Uterine smooth muscle cell (primary cell): ENCODE measurements around the gene RGP1. TPM values are rescaled to one million over a fixed set of nuclear protein-coding genes. Genes with fewer than 3 reads are reported as not detected.

Source experiments
- total RNA-seq: library from RNA; depleted of rRNA; stranded (reverse); fragments of >200 nt; gene quantifications from 2 replicates; pipeline ENCODE4 v1.2.3, GENCODE V29; 2014

RGP1 gene, protein sequence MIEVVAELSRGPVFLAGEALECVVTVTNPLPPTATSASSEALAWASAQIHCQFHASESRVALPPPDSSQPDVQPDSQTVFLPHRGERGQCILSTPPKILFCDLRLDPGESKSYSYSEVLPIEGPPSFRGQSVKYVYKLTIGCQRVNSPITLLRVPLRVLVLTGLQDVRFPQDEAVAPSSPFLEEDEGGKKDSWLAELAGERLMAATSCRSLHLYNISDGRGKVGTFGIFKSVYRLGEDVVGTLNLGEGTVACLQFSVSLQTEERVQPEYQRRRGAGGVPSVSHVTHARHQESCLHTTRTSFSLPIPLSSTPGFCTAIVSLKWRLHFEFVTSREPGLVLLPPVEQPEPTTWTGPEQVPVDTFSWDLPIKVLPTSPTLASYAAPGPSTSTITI
- 11.1 and 12.6 TPM in 2 replicates for total RNA-seq

DNA sequence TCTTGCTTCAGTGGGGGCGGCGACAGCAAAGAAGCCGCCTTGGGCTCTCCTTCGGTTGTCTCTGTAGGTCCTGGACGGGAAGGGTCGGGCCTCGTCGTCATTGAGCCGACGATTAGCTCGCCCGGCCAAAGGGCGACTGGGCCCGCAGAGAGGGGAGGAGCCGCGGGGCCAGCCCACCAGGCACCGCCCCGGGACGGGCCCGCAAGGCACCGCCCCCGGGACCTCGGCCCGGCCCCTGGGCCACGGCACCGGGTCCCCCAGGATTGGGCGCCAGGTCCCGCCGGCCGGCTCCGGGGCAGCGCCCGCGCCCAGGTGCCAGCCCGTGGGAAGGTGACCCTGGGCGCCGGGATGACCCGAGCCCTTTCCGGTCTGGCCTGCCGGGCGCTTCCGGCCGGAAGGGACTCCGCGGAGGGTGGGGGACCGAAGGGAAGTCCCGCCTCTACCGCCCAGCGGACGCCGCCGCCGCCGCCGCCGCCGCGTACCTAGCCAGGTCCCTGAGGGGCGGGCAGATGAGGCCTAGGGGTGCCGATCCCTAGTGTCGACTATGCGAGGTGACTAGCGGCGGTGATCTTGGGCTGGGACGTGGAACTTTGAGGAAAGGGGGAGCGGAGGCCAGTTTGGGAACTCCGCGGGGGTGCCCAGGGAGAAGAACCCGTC, at the start of gene RGP1, which contains the start of gene GBA2:
Gene RGP1, plus strand, starts transcription at position 430 of the 657 bp plus-strand sequence. CDS start 469 bp downstream, outside the sequence.
Gene GBA2, minus strand, starts transcription at position 371 of the 657 bp plus-strand sequence. CDS start 524 bp downstream, outside the sequence.

DNA sequence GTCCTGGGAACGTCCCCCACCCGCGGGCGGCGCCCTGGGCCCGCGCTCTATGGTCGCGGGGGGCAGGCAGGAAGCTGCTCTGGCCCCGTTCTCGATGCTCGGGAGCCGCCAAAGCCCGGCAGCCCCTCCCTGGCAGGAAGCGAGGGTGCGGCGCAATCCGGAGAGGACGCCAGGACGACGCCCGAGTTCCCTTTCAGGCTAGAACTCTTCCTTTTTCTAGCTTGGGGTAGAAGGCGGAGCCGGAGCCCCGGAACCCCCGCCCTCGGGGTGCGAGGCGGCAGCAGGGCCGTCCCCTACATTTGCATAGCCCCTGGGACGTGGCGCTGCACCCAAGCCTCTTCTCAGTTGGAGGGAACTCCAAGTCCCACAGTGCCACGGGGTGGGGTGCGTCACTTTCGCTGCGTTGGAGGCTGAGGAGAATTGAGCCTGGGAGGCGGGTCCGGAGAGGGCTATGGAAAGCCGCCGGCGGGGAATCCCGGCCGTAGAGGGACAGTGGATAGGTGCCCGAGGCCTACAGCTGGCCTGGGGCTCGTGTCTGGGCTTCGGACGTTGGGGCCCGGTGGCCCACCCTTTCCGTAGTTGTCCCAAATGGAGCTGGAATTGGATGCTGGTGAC, 16.8 kb upstream of the RGP1 start, which contains the start of the genes CREB3 and TLN1:
Gene CREB3, plus strand, starts transcription at position 482 of the 615 bp plus-strand sequence. Its CDS starts 107 bp downstream, at position 589.
Gene TLN1, minus strand, starts transcription at position 11 of the 615 bp plus-strand sequence. CDS start 6,501 bp downstream, outside the sequence.

DNA sequence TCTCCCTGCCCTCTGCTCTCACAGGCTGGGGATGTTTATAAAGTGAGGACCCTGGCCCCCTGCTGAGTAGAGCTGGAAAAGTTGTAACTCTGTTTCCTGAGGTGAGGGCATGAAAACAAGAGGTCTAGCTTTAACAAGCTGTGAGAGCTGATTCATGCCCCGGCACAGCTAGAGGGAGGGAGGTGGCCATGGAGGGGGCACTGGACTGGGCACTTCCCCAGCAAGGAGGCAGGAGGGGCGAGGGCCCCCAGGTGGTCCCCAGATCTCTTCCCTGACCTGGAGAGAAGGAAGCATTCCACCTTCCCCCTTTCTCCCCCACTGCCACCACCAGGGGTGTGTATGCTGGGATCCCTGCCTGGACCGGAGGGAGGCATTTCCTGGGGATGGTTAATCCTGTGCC, 5.2 kb downstream of the RGP1 start, which contains the start of gene MSMP:
Gene MSMP, minus strand, starts transcription at position 13 of the 400 bp plus-strand sequence. CDS start 147 bp downstream, outside the sequence.

DNA sequence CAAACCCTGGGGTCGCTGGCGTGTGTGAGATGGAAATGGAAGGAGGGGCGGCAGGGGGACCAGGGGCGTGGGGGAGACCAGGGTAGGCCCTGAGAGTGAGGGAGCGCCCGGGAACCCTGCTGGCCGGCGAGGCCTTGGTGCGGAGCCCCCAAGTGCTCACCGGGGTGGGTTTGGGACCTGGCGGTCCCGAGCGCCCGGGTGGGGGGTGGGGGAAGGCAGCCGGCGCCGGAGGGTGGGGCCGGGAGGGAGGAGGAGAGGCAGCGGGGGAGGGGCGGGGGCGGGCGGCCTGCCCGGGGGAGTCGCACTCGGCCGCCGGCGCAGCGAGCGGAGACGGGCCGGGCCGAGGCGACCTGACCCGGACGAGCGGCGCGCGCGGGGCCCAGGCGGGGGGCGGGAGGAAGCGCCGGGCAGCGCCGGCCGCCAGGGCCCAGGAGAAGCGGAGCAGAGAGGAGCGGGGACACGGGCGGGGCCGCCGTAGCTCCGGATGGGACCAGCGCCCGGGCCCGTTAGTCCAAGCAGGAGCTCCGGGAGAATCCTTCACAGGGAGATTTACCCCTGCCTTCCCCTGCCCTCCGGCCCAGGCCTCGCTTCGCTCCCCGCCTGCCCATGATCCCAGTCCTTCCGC, 42.3 kb downstream of the RGP1 start, which contains the start of gene NPR2:
Gene NPR2, plus strand, starts transcription at position 295 of the 625 bp plus-strand sequence. CDS start 818 bp downstream, outside the sequence.

Other genes starting within 250 kb of the RGP1 start
- 10.2 and 13.1 TPM in 2 replicates for gene TESK1, start 144.0 kb upstream of the RGP1 start, total RNA-seq
- gene CD72, start 130.9 kb upstream of the RGP1 start, total RNA-seq, result 0.87 and 1.2 TPM in 2 replicates
- not detected in 2 replicates for gene SIT1, start 98.4 kb upstream of the RGP1 start, total RNA-seq
- gene RMRP, start 91.3 kb upstream of the RGP1 start, total RNA-seq, result 11,544 and 12,668 TPM in 2 replicates
- 23.6 and 24.0 TPM in 2 replicates for gene CCDC107, start 91.0 kb upstream of the RGP1 start, total RNA-seq
- 0.87 and 4.4 TPM in 2 replicates for gene ARHGEF39, start 84.1 kb upstream of the RGP1 start, total RNA-seq
- gene CA9, start 75.4 kb upstream of the RGP1 start, total RNA-seq, result 0.44 and 8.6 TPM in 2 replicates
- gene TPM2, start 59.4 kb upstream of the RGP1 start, total RNA-seq, result 1,069 and 1,713 TPM in 2 replicates
- gene TLN1, start 17.1 kb upstream of the RGP1 start, total RNA-seq, result 584 and 593 TPM in 2 replicates
- gene CREB3, start 16.6 kb upstream of the RGP1 start, total RNA-seq, result 84.7 and 90.6 TPM in 2 replicates
- 27.0 and 27.5 TPM in 2 replicates for gene GBA2, start 59 bp upstream of the RGP1 start, total RNA-seq
- 0.62 TPM in 1 of 2 replicates, not detected in the other for gene MSMP, start 5.0 kb downstream of the RGP1 start, total RNA-seq
- gene NPR2, start 42.3 kb downstream of the RGP1 start, total RNA-seq, result 27.6 and 32.1 TPM in 2 replicates
- gene SPAG8, start 63.0 kb downstream of the RGP1 start, total RNA-seq, result 0.75 and 1.3 TPM in 2 replicates
- gene HINT2, start 65.8 kb downstream of the RGP1 start, total RNA-seq, result 18.6 and 25.8 TPM in 2 replicates
- not detected in 2 replicates for gene FAM221B, start 79.4 kb downstream of the RGP1 start, total RNA-seq
- gene TMEM8B, start 79.9 kb downstream of the RGP1 start, total RNA-seq, result 2.2 and 4.1 TPM in 2 replicates
- not detected in 2 replicates for gene OR13J1, start 121.1 kb downstream of the RGP1 start, total RNA-seq
- gene HRCT1, start 156.9 kb downstream of the RGP1 start, total RNA-seq, result 0.11 and 0.25 TPM in 2 replicates
- under 0.01 TPM in 1 of 2 replicates, not detected in the other for gene SPAAR, start 160.2 kb downstream of the RGP1 start, total RNA-seq
- gene OR2S2, start 208.9 kb downstream of the RGP1 start, total RNA-seq, result 0.12 and 0.22 TPM in 2 replicates